ENCODE data around the gene RGS6. TPM values are rescaled to one million over a fixed set of nuclear protein-coding genes. Genes with fewer than 3 reads are reported as not detected.
A peak's percentile ranks its signal among the peaks of the same experiment; 100 is the strongest.

Gene RGS6
- total and polyA plus RNA-seq, 2 donors (not counting 1 experiment from before 2014, with no cell fraction given), result not detected

- Histone ChIP-seq H3K27me3 (ENCODE audit: control insufficient read depth, insufficient read depth, low read length) (peaks cover 6% of the 10 kb centered on the region), H3K4me3 (replicated peaks in 1 of 4; ENCODE audit: control extremely low read depth in 1 of 4, insufficient read depth in 1 of 4, low read depth in 3 of 4, low read length in 4 of 4) (no peak overlapping the region), H3K4me1 (ENCODE audit: control insufficient read depth, extremely low read depth, insufficient read depth, low read length) (no peaks in the 10 kb centered on the region), H3K27ac (ENCODE audit: insufficient read depth, low read length) (no peak overlapping the region), H3K79me2 (ENCODE audit: control insufficient read depth, insufficient read depth, low read length) (no peaks in the 10 kb centered on the region), H4K20me1 (ENCODE audit: control insufficient read depth, extremely low read depth, insufficient read depth, low read length) (no peaks in the 10 kb centered on the region), H3K36me3 (ENCODE audit: control insufficient read depth, insufficient read depth, low read length) (no peaks in the 10 kb centered on the region), H3K9ac (ENCODE audit: insufficient read depth, low read length) (no peak overlapping the region), H3K9me3 (ENCODE audit: control insufficient read depth, insufficient read depth, low read depth, low read length) (no peaks in the 10 kb centered on the region), H3K4me2 (ENCODE audit: extremely low read depth, insufficient read depth, low read length) (no peak overlapping the region), H2AFZ (ENCODE audit: low read length) (no peak overlapping the region)
- TF ChIP-seq, protein P1, sequence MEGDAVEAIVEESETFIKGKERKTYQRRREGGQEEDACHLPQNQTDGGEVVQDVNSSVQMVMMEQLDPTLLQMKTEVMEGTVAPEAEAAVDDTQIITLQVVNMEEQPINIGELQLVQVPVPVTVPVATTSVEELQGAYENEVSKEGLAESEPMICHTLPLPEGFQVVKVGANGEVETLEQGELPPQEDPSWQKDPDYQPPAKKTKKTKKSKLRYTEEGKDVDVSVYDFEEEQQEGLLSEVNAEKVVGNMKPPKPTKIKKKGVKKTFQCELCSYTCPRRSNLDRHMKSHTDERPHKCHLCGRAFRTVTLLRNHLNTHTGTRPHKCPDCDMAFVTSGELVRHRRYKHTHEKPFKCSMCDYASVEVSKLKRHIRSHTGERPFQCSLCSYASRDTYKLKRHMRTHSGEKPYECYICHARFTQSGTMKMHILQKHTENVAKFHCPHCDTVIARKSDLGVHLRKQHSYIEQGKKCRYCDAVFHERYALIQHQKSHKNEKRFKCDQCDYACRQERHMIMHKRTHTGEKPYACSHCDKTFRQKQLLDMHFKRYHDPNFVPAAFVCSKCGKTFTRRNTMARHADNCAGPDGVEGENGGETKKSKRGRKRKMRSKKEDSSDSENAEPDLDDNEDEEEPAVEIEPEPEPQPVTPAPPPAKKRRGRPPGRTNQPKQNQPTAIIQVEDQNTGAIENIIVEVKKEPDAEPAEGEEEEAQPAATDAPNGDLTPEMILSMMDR (conservative IDR thresholded peaks at IDR 0.05 in 1 of 2, IDR thresholded peaks at IDR 0.05 in 1 of 2; ENCODE audit: low read depth in 1 of 2, low read length in 2 of 2), result no peak
- no peak for TF ChIP-seq EZH2 (IDR thresholded peaks at IDR 0.05; ENCODE audit: low read length, missing control alignments)
- no peak for DNase-seq (ENCODE audit: low read depth in 2 of 2)
Measured at GRCh38 chr14:72503271-72503670, 571.0 kb downstream of the RGS6 start.

- H3K4me2 ChIP-seq (ENCODE audit: extremely low read depth, insufficient read depth, low read length), result no peak overlapping the region
- H4K20me1 ChIP-seq (ENCODE audit: control insufficient read depth, extremely low read depth, insufficient read depth, low read length), result no peaks in the 10 kb centered on the region
- no peaks in the 10 kb centered on the region for H3K9me3 ChIP-seq (ENCODE audit: control insufficient read depth, insufficient read depth, low read depth, low read length)
- TF ChIP-seq, protein P1 (conservative IDR thresholded peaks at IDR 0.05 in 1 of 2, IDR thresholded peaks at IDR 0.05 in 1 of 2; ENCODE audit: low read depth in 1 of 2, low read length in 2 of 2), result no peak
- no peak for TF ChIP-seq EZH2 (IDR thresholded peaks at IDR 0.05; ENCODE audit: low read length, missing control alignments)
- H3K9ac ChIP-seq (ENCODE audit: insufficient read depth, low read length), result no peak overlapping the region
- H3K27ac ChIP-seq (ENCODE audit: insufficient read depth, low read length), result no peak overlapping the region
- H3K36me3 ChIP-seq (ENCODE audit: control insufficient read depth, insufficient read depth, low read length), result no peaks in the 10 kb centered on the region
- peaks cover 6% of the 10 kb centered on the region for H3K27me3 ChIP-seq (ENCODE audit: control insufficient read depth, insufficient read depth, low read length)
- no peak overlapping the region for H3K4me3 ChIP-seq (replicated peaks in 1 of 4; ENCODE audit: control extremely low read depth in 1 of 4, insufficient read depth in 1 of 4, low read depth in 3 of 4, low read length in 4 of 4)
- no peaks in the 10 kb centered on the region for H3K79me2 ChIP-seq (ENCODE audit: control insufficient read depth, insufficient read depth, low read length)
- peak in 1 of 2 donors; percentile 65 for DNase-seq (ENCODE audit: low read depth in 2 of 2)
- no peaks in the 10 kb centered on the region for H3K4me1 ChIP-seq (ENCODE audit: control insufficient read depth, extremely low read depth, insufficient read depth, low read length)
- H2AFZ ChIP-seq (ENCODE audit: low read length), result no peak overlapping the region
Measured at GRCh38 chr14:72503696-72504368, 571.6 kb downstream of the RGS6 start.

GRCh38 chr14:72510566-72510965 lies 578.3 kb downstream of the RGS6 start:
- no peak overlapping the region for H3K9ac ChIP-seq (ENCODE audit: insufficient read depth, low read length)
- no peaks in the 10 kb centered on the region for H4K20me1 ChIP-seq (ENCODE audit: control insufficient read depth, extremely low read depth, insufficient read depth, low read length)
- no peaks in the 10 kb centered on the region for H3K36me3 ChIP-seq (ENCODE audit: control insufficient read depth, insufficient read depth, low read length)
- TF ChIP-seq, protein P1 (conservative IDR thresholded peaks at IDR 0.05 in 1 of 2, IDR thresholded peaks at IDR 0.05 in 1 of 2; ENCODE audit: low read depth in 1 of 2, low read length in 2 of 2), result no peak
- H3K4me2 ChIP-seq (ENCODE audit: extremely low read depth, insufficient read depth, low read length), result no peak overlapping the region
- no peak overlapping the region for H3K27ac ChIP-seq (ENCODE audit: insufficient read depth, low read length)
- no peak overlapping the region for H2AFZ ChIP-seq (ENCODE audit: low read length)
- no peaks in the 10 kb centered on the region for H3K4me1 ChIP-seq (ENCODE audit: control insufficient read depth, extremely low read depth, insufficient read depth, low read length)
- DNase-seq (ENCODE audit: low read depth in 2 of 2), result no peak
- no peaks in the 10 kb centered on the region for H3K9me3 ChIP-seq (ENCODE audit: control insufficient read depth, insufficient read depth, low read depth, low read length)
- H3K79me2 ChIP-seq (ENCODE audit: control insufficient read depth, insufficient read depth, low read length), result no peaks in the 10 kb centered on the region
- H3K27me3 ChIP-seq (ENCODE audit: control insufficient read depth, insufficient read depth, low read length), result peaks cover 12% of the 10 kb centered on the region
- no peak overlapping the region for H3K4me3 ChIP-seq (replicated peaks in 1 of 4; ENCODE audit: control extremely low read depth in 1 of 4, insufficient read depth in 1 of 4, low read depth in 3 of 4, low read length in 4 of 4)

Data from fibroblast of lung (primary cell).